OCI-LY1 (cell line): ENCODE measurements around the gene SLC6A8.
"Not testable (repeated sequence)": the region's sequence is repeated elsewhere in the genome, so short reads cannot be mapped to it uniquely, and the experiment has no call there.

ENCODE experiments used
- H2AFZ ChIP-seq: fragments of 200-600 bp; sonication (generic), shearing (Covaris generic); 2 replicates; pipeline ENCODE4 v1.6.0; 2014; ENCODE audit warnings: antibody characterized with exemption, mild to moderate bottlenecking, low read length
- H3F3A ChIP-seq: fragments of 200-600 bp; sonication (generic), shearing (Covaris generic); 2 replicates; pipeline ENCODE4 v1.6.0; 2014; ENCODE audit warnings: mild to moderate bottlenecking, antibody characterized with exemption, low read length, moderate library complexity; ENCODE audit not compliant: insufficient read depth
- H3K27ac ChIP-seq: fragments of 200-600 bp; sonication (generic); 2 replicates; pipeline ENCODE4 v1.5.1; 2014; ENCODE audit warnings: low read length, mixed run types, mild to moderate bottlenecking, low read depth; ENCODE audit not compliant: poor library complexity, severe bottlenecking
- H3K27me3 ChIP-seq: fragments of 200-600 bp; sonication (generic); 2 replicates; pipeline ENCODE4 v1.6.0; 2014; ENCODE audit warnings: antibody characterized with exemption, mild to moderate bottlenecking, low read length, moderate library complexity; ENCODE audit not compliant: insufficient read depth
- H3K36me3 ChIP-seq: fragments of 200-600 bp; sonication (generic); 2 replicates; pipeline ENCODE4 v1.6.1; 2014; ENCODE audit warnings: mild to moderate bottlenecking, antibody characterized with exemption, low read length, moderate library complexity, mixed read lengths; ENCODE audit not compliant: insufficient read depth
- H3K4me1 ChIP-seq: fragments of 200-600 bp; sonication (generic); 2 replicates; pipeline ENCODE4 v1.5.1; 2014; ENCODE audit warnings: mild to moderate bottlenecking, low read length, moderate library complexity; ENCODE audit not compliant: insufficient read depth, severe bottlenecking
- H3K4me2 ChIP-seq: fragments of 200-600 bp; sonication (generic), shearing (Covaris generic); 2 replicates; pipeline ENCODE4 v1.6.1; 2014; ENCODE audit warnings: low read length
- H3K4me3 ChIP-seq: fragments of 200-600 bp; sonication (generic); 2 replicates; pipeline ENCODE4 v1.5.1; 2014; ENCODE audit warnings: low read length, low read depth, mild to moderate bottlenecking, mixed read lengths; ENCODE audit not compliant: poor library complexity, severe bottlenecking
- H3K79me2 ChIP-seq: fragments of 200-600 bp; shearing (Covaris generic); 2 replicates; pipeline ENCODE4 v1.6.1; 2016; ENCODE audit warnings: mixed run types, low read length, mixed read lengths; ENCODE audit not compliant: insufficient read depth
- H3K9ac ChIP-seq: fragments of 200-600 bp; sonication (generic), shearing (Covaris generic); 2 replicates; pipeline ENCODE4 v1.6.1; 2014; ENCODE audit warnings: mild to moderate bottlenecking, low read length, mixed read lengths
- H3K9me2 ChIP-seq: fragments of 200-600 bp; sonication (generic), shearing (Covaris generic); 2 replicates; pipeline ENCODE4 v1.6.1; 2014; ENCODE audit warnings: low read depth, mild to moderate bottlenecking, low read length, mixed read lengths
- H3K9me3 ChIP-seq: fragments of 200-600 bp; shearing (Covaris generic); 2 replicates; pipeline ENCODE4 v1.6.1; 2014; ENCODE audit warnings: low read length, mixed read lengths
- H4K20me1 ChIP-seq: fragments of 200-600 bp; sonication (generic), shearing (Covaris generic); 2 replicates; pipeline ENCODE4 v1.6.0; 2016; ENCODE audit warnings: mild to moderate bottlenecking, low read length; ENCODE audit not compliant: insufficient read depth
- EZH2 ChIP-seq: fragments of 200-600 bp; sonication (generic), shearing (Covaris generic); IDR thresholded peaks from 2 replicates; pipeline ENCODE4 v1.8.0; 2017; ENCODE audit warnings: borderline replicate concordance, mixed run types, mild to moderate bottlenecking, antibody characterized with exemption, low read length, moderate library complexity, mixed read lengths
- TF ChIP-seq, protein P1 (sequence below): fragments of 200-600 bp; sonication (generic), shearing (Covaris generic); IDR thresholded peaks from 2 replicates; pipeline ENCODE4 v1.5.1; 2017; ENCODE audit warnings: mild to moderate bottlenecking, antibody characterized with exemption, low read length, moderate library complexity, mixed read lengths

The SLC6A8 gene

GRCh38 chrX:153673428-153674218, 14.1 kb upstream of the SLC6A8 start, which contains the start of gene PNCK:
TSS of gene PNCK (minus strand) at chrX:153673813. CDS start at chrX:153673076, 737 bp downstream.
- Histone ChIP-seq H3K4me2 (no peak within 1 kb of the TSS), H3K36me3 (no peaks in the 10 kb centered on the region), H3K4me1 (no peaks in the 10 kb centered on the region), H3K9me2 (no peaks in the 10 kb centered on the region), H3K27me3 (no peaks in the 10 kb centered on the region), H3F3A (no peaks in the 10 kb centered on the region), H3K9ac (no peak within 1 kb of the TSS), H3K9me3 (no peaks in the 10 kb centered on the region), H4K20me1 (no peaks in the 10 kb centered on the region), H2AFZ (no peak within 1 kb of the TSS), H3K4me3 (no peak within 1 kb of the TSS), H3K79me2 (no peaks in the 10 kb centered on the region), H3K27ac (no peak within 1 kb of the TSS)
- no peak for TF ChIP-seq EZH2
- TF ChIP-seq, protein P1, sequence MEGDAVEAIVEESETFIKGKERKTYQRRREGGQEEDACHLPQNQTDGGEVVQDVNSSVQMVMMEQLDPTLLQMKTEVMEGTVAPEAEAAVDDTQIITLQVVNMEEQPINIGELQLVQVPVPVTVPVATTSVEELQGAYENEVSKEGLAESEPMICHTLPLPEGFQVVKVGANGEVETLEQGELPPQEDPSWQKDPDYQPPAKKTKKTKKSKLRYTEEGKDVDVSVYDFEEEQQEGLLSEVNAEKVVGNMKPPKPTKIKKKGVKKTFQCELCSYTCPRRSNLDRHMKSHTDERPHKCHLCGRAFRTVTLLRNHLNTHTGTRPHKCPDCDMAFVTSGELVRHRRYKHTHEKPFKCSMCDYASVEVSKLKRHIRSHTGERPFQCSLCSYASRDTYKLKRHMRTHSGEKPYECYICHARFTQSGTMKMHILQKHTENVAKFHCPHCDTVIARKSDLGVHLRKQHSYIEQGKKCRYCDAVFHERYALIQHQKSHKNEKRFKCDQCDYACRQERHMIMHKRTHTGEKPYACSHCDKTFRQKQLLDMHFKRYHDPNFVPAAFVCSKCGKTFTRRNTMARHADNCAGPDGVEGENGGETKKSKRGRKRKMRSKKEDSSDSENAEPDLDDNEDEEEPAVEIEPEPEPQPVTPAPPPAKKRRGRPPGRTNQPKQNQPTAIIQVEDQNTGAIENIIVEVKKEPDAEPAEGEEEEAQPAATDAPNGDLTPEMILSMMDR, result no peak

DNA sequence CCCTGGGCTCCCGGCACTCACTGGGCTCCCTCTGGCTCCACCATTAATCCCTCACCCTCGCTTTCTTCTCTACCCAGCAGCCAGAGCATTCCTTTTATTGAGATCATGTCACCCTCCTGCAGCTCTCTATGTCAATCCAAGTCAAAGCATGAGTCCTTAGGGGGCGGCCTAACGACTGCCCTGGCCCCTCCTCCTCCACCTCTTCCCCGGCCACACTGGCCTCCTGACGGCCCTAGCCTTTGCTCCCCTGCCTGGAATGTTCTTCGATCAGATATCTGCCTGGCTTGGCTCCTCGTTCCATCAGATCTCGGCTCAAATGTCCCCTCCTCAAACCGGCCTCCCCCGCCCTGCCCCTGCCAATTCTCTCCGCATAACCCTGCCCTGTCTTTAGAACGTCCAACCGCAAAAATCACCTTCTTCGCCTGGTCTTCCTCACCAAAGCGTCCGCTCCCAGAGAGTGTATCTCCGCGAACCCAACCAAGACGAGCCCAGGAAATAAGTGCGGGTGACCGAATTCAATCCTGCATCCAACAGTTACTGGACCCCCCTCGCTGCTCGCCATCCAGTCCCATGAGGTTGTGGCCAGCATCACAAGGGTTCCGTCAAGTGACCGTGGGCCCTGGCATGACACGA, 13.4 kb upstream of the SLC6A8 start:
- Histone ChIP-seq H3K4me3 (no peak overlapping the region), H4K20me1 (no peaks in the 10 kb centered on the region), H3K9ac (no peak overlapping the region), H3K79me2 (no peaks in the 10 kb centered on the region), H3K4me2 (no peak overlapping the region), H3K9me3 (no peaks in the 10 kb centered on the region), H2AFZ (no peak overlapping the region), H3K4me1 (no peaks in the 10 kb centered on the region), H3K27me3 (no peaks in the 10 kb centered on the region), H3K36me3 (no peaks in the 10 kb centered on the region), H3K27ac (no peak overlapping the region), H3K9me2 (no peaks in the 10 kb centered on the region), H3F3A (no peaks in the 10 kb centered on the region)
- TF ChIP-seq, protein P1, result no peak
- TF ChIP-seq EZH2, result no peak

GRCh38 chrX:153681175-153681574, 6.6 kb upstream of the SLC6A8 start:
- Histone ChIP-seq H2AFZ (no peak overlapping the region), H3K9ac (no peak overlapping the region), H3K4me1 (no peaks in the 10 kb centered on the region), H3F3A (no peaks in the 10 kb centered on the region), H3K27me3 (no peaks in the 10 kb centered on the region), H3K9me3 (no peaks in the 10 kb centered on the region), H3K79me2 (no peaks in the 10 kb centered on the region), H3K36me3 (no peaks in the 10 kb centered on the region), H3K27ac (no peak overlapping the region), H3K4me2 (no peak overlapping the region), H4K20me1 (no peaks in the 10 kb centered on the region), H3K4me3 (no peak overlapping the region), H3K9me2 (no peaks in the 10 kb centered on the region)
- TF ChIP-seq EZH2, result no peak
- TF ChIP-seq, protein P1, result no peak

DNA sequence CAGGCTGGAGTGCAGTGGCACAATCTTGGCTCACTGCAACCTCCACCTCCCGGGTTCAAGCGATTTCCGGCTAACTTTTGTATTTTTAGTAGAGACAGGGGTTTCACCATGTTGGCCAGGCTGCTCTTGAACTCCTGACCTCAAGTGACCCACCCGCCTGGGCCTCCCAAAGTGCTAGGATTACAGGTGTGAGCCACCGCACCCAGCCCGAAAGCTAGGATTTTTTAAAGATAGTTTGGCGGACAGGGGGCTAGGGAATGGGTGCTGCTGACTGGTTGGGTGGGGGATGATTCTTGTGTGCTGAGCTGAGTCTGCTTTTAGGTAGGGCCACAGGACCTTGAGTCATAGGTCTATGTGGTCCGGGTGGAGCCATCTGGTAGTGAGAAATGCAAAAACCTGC, 4.2 kb upstream of the SLC6A8 start:
- H4K20me1 ChIP-seq, H3K27me3 ChIP-seq, H3F3A ChIP-seq, H3K79me2 ChIP-seq, H3K9me2 ChIP-seq, H3K9ac ChIP-seq, H3K27ac ChIP-seq, H3K36me3 ChIP-seq, H2AFZ ChIP-seq, H3K4me3 ChIP-seq, H3K4me1 ChIP-seq, H3K4me2 ChIP-seq, H3K9me3 ChIP-seq: not testable (repeated sequence)
